Peyer's patch (tissue), 4 donors: ENCODE data around the gene TIMP2.

Source experiments
- CTCF ChIP-seq, 6 experiments: fragments of 450-650 bp in 4 of 6; fragments of 200-600 bp in 2 of 6; sonication (generic) in 1 of 6; IDR thresholded peaks; one replicate each; pipeline ENCODE4 v1.5.1; 2017 to 2019; ENCODE audit warnings: antibody characterized with exemption in 6 of 6, mild to moderate bottlenecking in 3 of 6, moderate library complexity in 1 of 6
- POLR2A ChIP-seq, 2 donors: fragments of 450-650 bp; IDR thresholded peaks; one replicate each; pipeline ENCODE4 v1.5.1; 2017; ENCODE audit warnings: antibody characterized with exemption in 2 of 2, mild to moderate bottlenecking in 2 of 2, moderate library complexity in 2 of 2

DNA sequence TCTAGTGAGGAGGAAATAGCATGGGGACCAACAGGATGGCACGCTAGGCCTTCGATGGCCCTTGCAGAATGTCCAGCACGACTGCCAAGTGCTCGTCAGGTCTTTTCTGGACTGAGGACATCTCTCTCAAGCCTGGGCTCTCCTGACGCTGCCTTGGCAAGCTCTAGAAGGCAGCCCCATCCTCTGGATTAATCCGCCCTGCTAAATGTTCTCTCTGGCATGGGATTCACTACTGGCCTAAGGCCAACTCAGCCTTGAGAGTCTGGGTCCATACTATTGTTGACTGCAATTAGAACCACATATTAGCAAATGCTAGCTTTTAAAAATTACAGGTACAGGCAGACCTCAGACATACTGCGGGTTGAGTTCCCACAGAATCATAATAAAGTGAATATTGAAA is 19.6 kb downstream of the TIMP2 start:
- TF ChIP-seq CTCF (IDR thresholded peaks at IDR 0.05) (no peak), POLR2A (IDR thresholded peaks at IDR 0.05) (no peak)
